ENCODE results near the gene HILPDA. TPM values are rescaled to one million over a fixed set of nuclear protein-coding genes. Genes with fewer than 3 reads are reported as not detected.

The HILPDA gene
- total and polyA plus RNA-seq, 5 donors, result 6.2 to 10.6 (median 6.8) TPM

Other genes with a start within 250 kb of the HILPDA start
- 1 to 10 TPM in 1 of 4 donors, under 1 TPM in 2, not detected in 1; 0.15 to 4.8 (median 0.17) TPM for gene LEP, start 214.6 kb upstream of the HILPDA start, total RNA-seq
- 1.4 TPM for gene LEP, start 214.6 kb upstream of the HILPDA start, polyA plus RNA-seq
- 10 to 100 TPM; 21.6 to 34.8 (median 31.8) TPM for gene RBM28, start 112.0 kb upstream of the HILPDA start, total RNA-seq
- gene RBM28, start 112.0 kb upstream of the HILPDA start, polyA plus RNA-seq, result 29.1 TPM
- gene PRRT4, start 94.2 kb upstream of the HILPDA start, total RNA-seq, result 1 to 10 TPM in 1 of 4 donors, under 1 TPM in 3; 0.34 to 1.0 (median 0.69) TPM
- gene PRRT4, start 94.2 kb upstream of the HILPDA start, polyA plus RNA-seq, result 1.1 TPM
- gene IMPDH1, start 45.9 kb upstream of the HILPDA start, total RNA-seq, result 10 to 100 TPM; 13.9 to 22.2 (median 16.2) TPM
- 13.8 TPM for gene IMPDH1, start 45.9 kb upstream of the HILPDA start, polyA plus RNA-seq
- gene METTL2B, start 20.9 kb downstream of the HILPDA start, total RNA-seq, result 10 to 100 TPM; 17.6 to 23.1 (median 20.5) TPM
- gene METTL2B, start 20.9 kb downstream of the HILPDA start, polyA plus RNA-seq, result 11.7 TPM
- 1 to 10 TPM; 1.5 to 5.0 (median 2.8) TPM for gene GARIN1A, start 216.4 kb downstream of the HILPDA start, total RNA-seq
- 1.7 TPM for gene GARIN1A, start 216.4 kb downstream of the HILPDA start, polyA plus RNA-seq

Measured in right cardiac atrium (tissue), 5 donors.